Immature natural killer cell (primary cell): ENCODE results near the gene ELL2. TPM values are rescaled to one million over a fixed set of nuclear protein-coding genes. Genes with fewer than 3 reads are reported as not detected.
"Not testable (repeated sequence)": the region's sequence is repeated elsewhere in the genome, so short reads cannot be mapped to it uniquely, and the experiment has no call there.

Experiments
- DNase-seq, 3 donors: peaks; one replicate each; pipeline ENCODE4 v3.0.0; 2022; ENCODE audit warnings: mixed read lengths in 1 of 3
- H3K27ac Mint-ChIP-seq, 6 donors: one replicate each; pipeline ENCODE4 v1.8.0; 2020; ENCODE audit warnings: mixed read lengths in 6 of 6, mild to moderate bottlenecking in 5 of 6, inconsistent platforms in 4 of 6, moderate library complexity in 3 of 6
- H3K27me3 Mint-ChIP-seq, 3 donors: one replicate each; pipeline ENCODE4 v1.8.0; 2020 to 2021; ENCODE audit warnings: low read depth in 3 of 3, mild to moderate bottlenecking in 3 of 3, mixed read lengths in 3 of 3, moderate library complexity in 3 of 3, inconsistent platforms in 1 of 3
- H3K36me3 Mint-ChIP-seq, 3 donors: one replicate each; pipeline ENCODE4 v1.8.0; 2020; ENCODE audit warnings: mixed read lengths in 3 of 3, inconsistent platforms in 2 of 3, mild to moderate bottlenecking in 2 of 3
- H3K4me1 Mint-ChIP-seq, 2 donors: one replicate each; pipeline ENCODE4 v1.8.0; 2020; ENCODE audit warnings: inconsistent platforms in 2 of 2, mild to moderate bottlenecking in 2 of 2, mixed read lengths in 2 of 2, moderate library complexity in 1 of 2
- H3K4me3 Mint-ChIP-seq, 5 donors: one replicate each; pipeline ENCODE4 v1.8.0; 2020; ENCODE audit warnings: mild to moderate bottlenecking in 5 of 5, mixed read lengths in 5 of 5, inconsistent platforms in 3 of 5, moderate library complexity in 3 of 5
- H3K9me3 Mint-ChIP-seq, 6 donors: one replicate each; pipeline ENCODE4 v1.8.0; 2020; ENCODE audit warnings: mild to moderate bottlenecking in 6 of 6, mixed read lengths in 6 of 6, inconsistent platforms in 4 of 6, moderate library complexity in 3 of 6
- polyA plus RNA-seq, 3 donors: library from polyadenylated mRNA; unstranded; fragments of 300-500 nt; fragmentation: Illumina TruSeq; gene quantifications; one replicate each; pipeline ENCODE4 v1.2.3, GENCODE V29; 2021

ELL2 gene
- polyA plus RNA-seq, 3 donors from 2014 or later, result 2.7 to 5.4 (median 5.2) TPM

GRCh38 chr5:95915999-95916686 lies 45.5 kb downstream of the ELL2 start:
- Mint-ChIP-seq H3K27ac (peak overlapping the region; percentile 42 to 79 (median 72)), H3K4me3 (peak overlapping the region; percentile 6 to 51 (median 35)), H3K27me3 (peaks cover 0 to 4% (median 3%) of the 10 kb centered on the region in 3 donors), H3K36me3 (peaks cover 3 to 13% (median 6%) of the 10 kb centered on the region in 3 donors), H3K9me3 (no peaks in the 10 kb centered on the region), H3K4me1 (peaks cover 16 to 26% of the 10 kb centered on the region in 2 donors)
- peak; percentile 30 to 38 (median 35) for DNase-seq

GRCh38 chr5:95913663-95914062 lies 48.0 kb downstream of the ELL2 start:
- Mint-ChIP-seq H3K9me3 (no peaks in the 10 kb centered on the region), H3K36me3 (peaks cover 8 to 19% (median 10%) of the 10 kb centered on the region in 3 donors), H3K4me3 (no peak overlapping the region), H3K27ac (no peak overlapping the region), H3K4me1 (peaks cover 19 to 33% of the 10 kb centered on the region in 2 donors), H3K27me3 (peaks cover 0 to 4% (median 3%) of the 10 kb centered on the region in 3 donors)
- no peak for DNase-seq

GRCh38 chr5:95912029-95912428 lies 49.6 kb downstream of the ELL2 start:
- Mint-ChIP-seq H3K27ac (no peak overlapping the region), H3K9me3 (no peaks in the 10 kb centered on the region), H3K4me1 (peaks cover 32 to 47% of the 10 kb centered on the region in 2 donors), H3K36me3 (peaks cover 8 to 19% (median 10%) of the 10 kb centered on the region in 3 donors), H3K27me3 (peaks cover 2 to 4% (median 4%) of the 10 kb centered on the region in 3 donors), H3K4me3 (no peak overlapping the region)
- no peak for DNase-seq

- peaks cover 8 to 23% (median 10%) of the 10 kb centered on the region in 3 donors for H3K36me3 Mint-ChIP-seq
- H3K9me3 Mint-ChIP-seq, result no peaks in the 10 kb centered on the region
- peaks cover 21 to 38% of the 10 kb centered on the region in 2 donors for H3K4me1 Mint-ChIP-seq
- peaks cover 2 to 4% (median 2%) of the 10 kb centered on the region in 3 donors for H3K27me3 Mint-ChIP-seq
- no peak for DNase-seq
- H3K4me3 Mint-ChIP-seq, result no peak overlapping the region
- H3K27ac Mint-ChIP-seq, result no peak overlapping the region
Measured at GRCh38 chr5:95910521-95910920, 51.1 kb downstream of the ELL2 start.

GRCh38 chr5:95909738-95910137 lies 51.9 kb downstream of the ELL2 start:
- Mint-ChIP-seq H3K27me3 (peaks cover 0 to 4% (median 0%) of the 10 kb centered on the region in 3 donors), H3K4me3 (no peak overlapping the region), H3K36me3 (peaks cover 8 to 26% (median 10%) of the 10 kb centered on the region in 3 donors), H3K9me3 (no peaks in the 10 kb centered on the region), H3K4me1 (peaks cover 17 to 36% of the 10 kb centered on the region in 2 donors), H3K27ac (no peak overlapping the region)
- no peak for DNase-seq

- H3K4me3 Mint-ChIP-seq, result no peak overlapping the region
- H3K4me1 Mint-ChIP-seq, result peaks cover 17 to 36% of the 10 kb centered on the region in 2 donors
- H3K27ac Mint-ChIP-seq, result peak overlapping the region in 1 of 6 donors; percentile 14
- peaks cover 8 to 26% (median 10%) of the 10 kb centered on the region in 3 donors for H3K36me3 Mint-ChIP-seq
- DNase-seq, result no peak
- peaks cover 0 to 4% (median 0%) of the 10 kb centered on the region in 3 donors for H3K27me3 Mint-ChIP-seq
- H3K9me3 Mint-ChIP-seq, result peaks cover 0 to 1% (median 0%) of the 10 kb centered on the region in 6 donors
Measured at GRCh38 chr5:95908799-95909198, 52.9 kb downstream of the ELL2 start.

- H3K9me3 Mint-ChIP-seq, result peaks cover 0 to 3% (median 0%) of the 10 kb centered on the region in 6 donors
- peak overlapping the region; percentile 16 to 74 (median 54) for H3K4me3 Mint-ChIP-seq
- H3K4me1 Mint-ChIP-seq, result peaks cover 17 to 36% of the 10 kb centered on the region in 2 donors
- no peak for DNase-seq
- H3K27ac Mint-ChIP-seq, result peak overlapping the region; percentile 26 to 94 (median 82)
- peaks cover 0 to 4% (median 0%) of the 10 kb centered on the region in 3 donors for H3K27me3 Mint-ChIP-seq
- peaks cover 8 to 26% (median 10%) of the 10 kb centered on the region in 3 donors for H3K36me3 Mint-ChIP-seq
Measured at GRCh38 chr5:95907740-95908706, 53.6 kb downstream of the ELL2 start.

- DNase-seq, result peak; percentile 43 to 72 (median 72)
- peaks cover 8 to 22% (median 8%) of the 10 kb centered on the region in 3 donors for H3K36me3 Mint-ChIP-seq
- H3K4me1 Mint-ChIP-seq, result peaks cover 17 to 39% of the 10 kb centered on the region in 2 donors
- H3K4me3 Mint-ChIP-seq, result peak overlapping the region; percentile 16 to 74 (median 54)
- H3K27me3 Mint-ChIP-seq, result peaks cover 0 to 4% (median 0%) of the 10 kb centered on the region in 3 donors
- peak overlapping the region; percentile 26 to 94 (median 82) for H3K27ac Mint-ChIP-seq
- peaks cover 0 to 3% (median 0%) of the 10 kb centered on the region in 6 donors for H3K9me3 Mint-ChIP-seq
Measured at GRCh38 chr5:95907067-95907705, 54.5 kb downstream of the ELL2 start.

- not testable (repeated sequence) for H3K9me3 Mint-ChIP-seq, H3K4me3 Mint-ChIP-seq, DNase-seq, H3K27me3 Mint-ChIP-seq
- Mint-ChIP-seq H3K36me3 (peaks cover 5 to 14% (median 9%) of the 10 kb centered on the region in 3 donors), H3K4me1 (peaks cover 15 to 42% of the 10 kb centered on the region in 2 donors), H3K27ac (peak overlapping the region in 1 of 6 donors; percentile 46)
Measured at GRCh38 chr5:95906398-95906797, 55.3 kb downstream of the ELL2 start.

- no peak for DNase-seq
- Mint-ChIP-seq H3K36me3 (peaks cover 0 to 11% (median 4%) of the 10 kb centered on the region in 3 donors), H3K4me1 (peaks cover 15 to 42% of the 10 kb centered on the region in 2 donors), H3K27me3 (peaks cover 0 to 4% (median 2%) of the 10 kb centered on the region in 3 donors), H3K4me3 (no peak overlapping the region), H3K27ac (peak overlapping the region in 2 of 6 donors; percentile 13 to 50), H3K9me3 (peaks cover 0 to 3% (median 0%) of the 10 kb centered on the region in 6 donors)
Measured at GRCh38 chr5:95904827-95905226, 56.8 kb downstream of the ELL2 start.

GRCh38 chr5:95903838-95904237 lies 57.8 kb downstream of the ELL2 start:
- DNase-seq, result no peak
- H3K27ac Mint-ChIP-seq, result peak overlapping the region in 2 of 6 donors; percentile 11 to 48
- H3K9me3 Mint-ChIP-seq, result peaks cover 0 to 3% (median 0%) of the 10 kb centered on the region in 6 donors
- H3K4me1 Mint-ChIP-seq, result peaks cover 14 to 37% of the 10 kb centered on the region in 2 donors
- peaks cover 0 to 4% (median 2%) of the 10 kb centered on the region in 3 donors for H3K27me3 Mint-ChIP-seq
- no peak overlapping the region for H3K4me3 Mint-ChIP-seq
- H3K36me3 Mint-ChIP-seq, result peaks cover 0 to 15% (median 4%) of the 10 kb centered on the region in 3 donors

GRCh38 chr5:95901676-95902627 lies 59.7 kb downstream of the ELL2 start:
- H3K36me3 Mint-ChIP-seq, result peaks cover 2 to 28% (median 11%) of the 10 kb centered on the region in 3 donors
- peaks cover 0 to 3% (median 0%) of the 10 kb centered on the region in 6 donors for H3K9me3 Mint-ChIP-seq
- H3K4me3 Mint-ChIP-seq, result no peak overlapping the region
- peaks cover 0 to 18% of the 10 kb centered on the region in 2 donors for H3K4me1 Mint-ChIP-seq
- DNase-seq, result no peak
- H3K27me3 Mint-ChIP-seq, result peaks cover 0 to 2% (median 0%) of the 10 kb centered on the region in 3 donors
- peak overlapping the region in 2 of 6 donors; percentile 34 to 37 for H3K27ac Mint-ChIP-seq
